Adrenal gland (tissue), 12 donors: Measurements from ENCODE around the gene COA1. TPM values are rescaled to one million over a fixed set of nuclear protein-coding genes. Genes with fewer than 3 reads are reported as not detected.
"Not testable (repeated sequence)": the region's sequence is repeated elsewhere in the genome, so short reads cannot be mapped to it uniquely, and the experiment has no call there.

Experiments
- DNase-seq, 7 donors: peaks; one replicate each; pipeline ENCODE4 v3.0.0-alpha.2; 2019 to 2020
- H3K27ac ChIP-seq, 5 donors: fragments of 200-600 bp; sonication (generic) in 4 of 5; 1 replicate in 3 of 5; 2 replicates in 2 of 5; pipeline versions ENCODE4 v1.5.1 to v1.8.0; 2016 to 2020; ENCODE audit warnings: mild to moderate bottlenecking in 1 of 5
- H3K27me3 ChIP-seq: fragments of 200-600 bp; 2 replicates; pipeline ENCODE4 v1.8.0; 2021
- H3K36me3 ChIP-seq, 2 donors: fragments of 200-600 bp; replicated peaks in 1 of 2; 1 replicate in 1 of 2; 2 replicates in 1 of 2; pipeline versions ENCODE4 v1.5.1 to v1.8.0; 2018 to 2022
- H3K4me1 ChIP-seq, 2 donors: fragments of 200-600 bp; replicated peaks in 1 of 2; 1 replicate in 1 of 2; 2 replicates in 1 of 2; pipeline versions ENCODE4 v1.5.1 to v1.8.0; 2018 to 2021
- H3K4me3 ChIP-seq, 4 donors: fragments of 200-600 bp; sonication (generic) in 3 of 4; one replicate each; pipeline ENCODE4 v1.5.1; 2016 to 2018
- H3K9me3 ChIP-seq, 3 donors: fragments of 200-600 bp; sonication (generic) in 1 of 3; replicated peaks in 1 of 3; 1 replicate in 2 of 3; 2 replicates in 1 of 3; pipeline versions ENCODE4 v1.5.1 to v1.8.0; 2016 to 2021
- POLR2A ChIP-seq, 2 donors: fragments of 450-650 bp; IDR thresholded peaks; one replicate each; pipeline ENCODE4 v1.6.1; 2017; ENCODE audit warnings: antibody characterized with exemption in 2 of 2, mild to moderate bottlenecking in 2 of 2, moderate library complexity in 1 of 2
- WGBS, 4 donors: extraction: QIAGEN DNeasy Blood & Tissue Kit in 2 of 4; methylation state at CpG; one replicate each; pipeline versions ENCODE4 v1.1.5 to v1.1.7; 2013 to 2017; 5-methylcytosine and 5-hydroxymethylcytosine counted together
- intact Hi-C, 2 donors: fragments of 100-400 bp; cut with DNase I; formaldehyde crosslinking; loops; one replicate each; pipeline versions ENCODE4 v1.14.1 to v1.15.0; 2022 to 2023
- polyA plus RNA-seq, 3 donors: library from polyadenylated mRNA; stranded (reverse); fragments of 200-250 nt in 2 of 3; fragments of 350-450 nt in 1 of 3; fragmentation: Illumina TruSeq in 1 of 3; extraction: RNeasy Lipid Tissue Mini Kit (QIAGEN cat#74804) in 1 of 3; gene quantifications; one replicate each; pipeline ENCODE4 v1.2.3, GENCODE V29; 2013 to 2014
- total RNA-seq, 9 donors: library from RNA; depleted of rRNA in 4 of 9; stranded (reverse); fragments of >200 nt in 4 of 9; fragments of 120-200 nt in 1 of 9; fragmentation: NEBNext Ultra II Directional in 1 of 9; extraction: Animal tissue kit (Norgen Biotek cat#: 25700) in 1 of 9; gene quantifications; one replicate each; pipeline versions ENCODE4 v1.1.0 to v1.2.4, GENCODE V29; 2013 to 2023
- TF ChIP-seq, protein P1 (sequence below), 6 experiments: fragments of 450-650 bp in 4 of 6; fragments of 200-600 bp in 2 of 6; sonication (generic) in 1 of 6; IDR thresholded peaks; 1 replicate in 5 of 6; 2 replicates in 1 of 6; pipeline versions ENCODE4 v1.5.1 to v1.8.0; 2016 to 2021; ENCODE audit warnings: antibody characterized with exemption in 6 of 6, mild to moderate bottlenecking in 2 of 6, moderate library complexity in 1 of 6
- donor health status: healthy with polysubstance abuse.
- donor health status: Bipolar disorder and iron deficiency.
- donor health status: DM: yes; HTN: yes; CAD: no.
- donor health status: DM: no; HTN: no; CAD: no.
- donor health status: DM: no; HTN: no; CAD: no.
- donor health status: DM: yes; HTN: yes; CAD: no.

COA1 gene
- total and polyA plus RNA-seq, 12 donors: 19.0 to 60.0 (median 40.2) TPM

GRCh38 chr7:43604251-43604650 is 125.1 kb downstream of the COA1 start:
- peaks cover 0 to 4% of the 10 kb centered on the region in 2 donors for H3K4me1 ChIP-seq
- intact Hi-C loops: no loop called here
- WGBS, 4 donors: 97 to 100% (median 98%) methylated on average over 1 of the region's 1 CpG

DNA sequence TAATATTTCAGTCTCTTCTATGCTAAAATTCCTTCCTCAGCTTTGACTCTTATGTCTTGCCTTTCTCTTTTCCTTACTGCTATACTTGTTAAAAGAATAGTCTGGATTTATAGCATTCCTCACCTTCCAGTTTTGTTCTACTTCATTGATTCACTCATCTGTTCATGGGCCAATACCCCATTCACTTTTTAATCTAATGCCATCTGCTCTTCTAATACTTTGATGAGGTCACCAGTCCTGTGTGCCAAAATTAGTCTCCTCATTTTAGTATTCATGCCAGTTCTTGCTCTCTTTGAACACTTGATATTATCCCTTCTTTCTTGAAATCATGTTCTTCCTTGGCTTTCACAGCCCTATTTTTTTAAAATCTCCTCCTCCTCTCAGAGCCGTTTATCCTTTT is 127.1 kb downstream of the COA1 start:
- DNase-seq: no peak
- intact Hi-C loops: no loop called here
- Histone ChIP-seq H3K4me3 (no peak overlapping the region), H3K36me3 (peaks cover 0 to 8% of the 10 kb centered on the region in 2 donors), H3K27ac (no peak overlapping the region), H3K9me3 (no peaks in the 10 kb centered on the region), H3K4me1 (peaks cover 0 to 4% of the 10 kb centered on the region in 2 donors), H3K27me3 (no peaks in the 10 kb centered on the region)
- TF ChIP-seq, protein P1, sequence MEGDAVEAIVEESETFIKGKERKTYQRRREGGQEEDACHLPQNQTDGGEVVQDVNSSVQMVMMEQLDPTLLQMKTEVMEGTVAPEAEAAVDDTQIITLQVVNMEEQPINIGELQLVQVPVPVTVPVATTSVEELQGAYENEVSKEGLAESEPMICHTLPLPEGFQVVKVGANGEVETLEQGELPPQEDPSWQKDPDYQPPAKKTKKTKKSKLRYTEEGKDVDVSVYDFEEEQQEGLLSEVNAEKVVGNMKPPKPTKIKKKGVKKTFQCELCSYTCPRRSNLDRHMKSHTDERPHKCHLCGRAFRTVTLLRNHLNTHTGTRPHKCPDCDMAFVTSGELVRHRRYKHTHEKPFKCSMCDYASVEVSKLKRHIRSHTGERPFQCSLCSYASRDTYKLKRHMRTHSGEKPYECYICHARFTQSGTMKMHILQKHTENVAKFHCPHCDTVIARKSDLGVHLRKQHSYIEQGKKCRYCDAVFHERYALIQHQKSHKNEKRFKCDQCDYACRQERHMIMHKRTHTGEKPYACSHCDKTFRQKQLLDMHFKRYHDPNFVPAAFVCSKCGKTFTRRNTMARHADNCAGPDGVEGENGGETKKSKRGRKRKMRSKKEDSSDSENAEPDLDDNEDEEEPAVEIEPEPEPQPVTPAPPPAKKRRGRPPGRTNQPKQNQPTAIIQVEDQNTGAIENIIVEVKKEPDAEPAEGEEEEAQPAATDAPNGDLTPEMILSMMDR (IDR thresholded peaks at IDR 0.05): no peak
- no peak for TF ChIP-seq POLR2A (IDR thresholded peaks at IDR 0.05)
- WGBS, 4 donors: 74 to 97% (median 82%) methylated on average over 1 of the region's 1 CpG

More at GRCh38 chr7:43604251-43604650, 125.1 kb downstream of the COA1 start:
- Histone ChIP-seq H3K27me3 (no peaks in the 10 kb centered on the region), H3K27ac (no peak overlapping the region), H3K4me3 (no peak overlapping the region), H3K9me3 (no peaks in the 10 kb centered on the region), H3K36me3 (peaks cover 0 to 6% of the 10 kb centered on the region in 2 donors)
- no peak for DNase-seq
- no peak for TF ChIP-seq POLR2A (IDR thresholded peaks at IDR 0.05)
- TF ChIP-seq, protein P1 (IDR thresholded peaks at IDR 0.05): no peak

DNA sequence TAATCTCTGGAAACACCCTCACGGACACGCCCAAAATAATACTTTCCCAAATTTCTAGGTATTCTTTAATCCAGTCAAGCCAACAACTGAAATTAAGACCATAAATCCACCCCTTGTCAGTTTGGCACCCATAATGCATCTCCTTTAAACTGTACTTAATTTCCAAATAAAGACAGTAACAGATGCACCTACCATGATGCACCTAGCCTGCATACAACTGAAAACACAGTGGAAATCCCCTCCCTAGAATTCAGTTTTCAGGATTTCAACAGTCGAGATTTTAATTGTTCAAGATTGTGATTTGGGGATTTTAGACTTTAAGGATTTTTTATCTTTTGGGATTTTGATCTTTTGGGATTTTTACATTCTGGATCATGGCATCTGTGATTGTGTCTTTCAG is 129.3 kb downstream of the COA1 start:
- Histone ChIP-seq H3K4me1 (peaks cover 0 to 4% of the 10 kb centered on the region in 2 donors), H3K27ac (no peak overlapping the region), H3K4me3 (no peak overlapping the region), H3K27me3 (no peaks in the 10 kb centered on the region), H3K9me3 (no peaks in the 10 kb centered on the region), H3K36me3 (peaks cover 0 to 10% of the 10 kb centered on the region in 2 donors)
- intact Hi-C loops: no loop called here
- no peak for DNase-seq
- TF ChIP-seq POLR2A (IDR thresholded peaks at IDR 0.05): no peak
- TF ChIP-seq, protein P1 (IDR thresholded peaks at IDR 0.05): no peak
- 95 to 97% (median 97%) methylated on average over 3 of the region's 3 CpGs for WGBS, 4 donors

DNA sequence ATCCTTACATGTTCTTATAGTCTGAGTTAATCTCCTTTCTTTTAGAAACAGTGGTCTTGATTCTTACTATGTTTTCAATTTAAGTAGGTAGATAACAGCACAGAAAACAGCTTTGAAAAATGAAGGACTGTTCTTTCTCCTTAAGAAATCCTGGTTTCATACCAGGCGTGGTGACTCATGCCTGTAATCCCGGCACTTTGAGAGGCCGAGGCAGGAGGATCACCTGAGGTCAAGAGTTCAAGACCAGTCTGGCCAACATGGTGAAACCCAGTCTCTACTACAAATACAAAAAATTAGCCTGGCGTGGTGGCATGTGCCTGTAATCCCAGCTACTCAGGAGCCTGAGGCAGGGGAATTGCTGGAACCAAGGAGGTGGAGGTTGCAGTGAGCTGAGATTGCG is 132.9 kb downstream of the COA1 start:
- intact Hi-C loops: loop anchor here in 1 of 2 donors (10.0 kb wide), 1 partner anchor 48 kb away; no protein-coding TSS in a partner anchor
- WGBS, 4 donors: 71 to 76% (median 74%) methylated on average over 4 to 5 of the region's 5 CpGs
- not testable (repeated sequence) for H3K27ac ChIP-seq, H3K9me3 ChIP-seq, H3K36me3 ChIP-seq, DNase-seq, H3K27me3 ChIP-seq, H3K4me3 ChIP-seq
- H3K4me1 ChIP-seq: peaks cover 0 to 16% of the 10 kb centered on the region in 2 donors

DNA sequence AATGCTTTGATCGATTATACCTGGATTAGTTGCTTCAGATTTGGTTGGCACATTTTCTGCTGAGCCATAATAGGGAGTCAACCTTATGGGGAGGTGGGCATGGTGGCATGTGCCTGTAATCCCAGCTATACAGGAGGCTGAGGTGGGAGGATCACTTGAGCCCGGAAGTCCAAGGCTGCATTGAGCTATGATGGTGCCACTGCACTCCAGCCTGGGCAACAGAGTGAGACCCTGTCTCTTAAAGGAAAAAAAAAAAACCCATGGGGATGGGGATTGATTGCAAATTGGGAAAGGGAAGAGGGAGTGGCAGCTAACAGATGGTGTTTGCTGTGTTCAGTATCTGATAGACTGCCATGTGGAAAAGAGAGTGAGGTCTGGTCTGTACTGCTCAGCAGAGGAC is 135.3 kb downstream of the COA1 start:
- H3K36me3 ChIP-seq: peaks cover 0 to 10% of the 10 kb centered on the region in 2 donors
- H3K4me1 ChIP-seq: peaks cover 0 to 18% of the 10 kb centered on the region in 2 donors
- no peak for TF ChIP-seq POLR2A (IDR thresholded peaks at IDR 0.05)
- TF ChIP-seq, protein P1 (IDR thresholded peaks at IDR 0.05): no peak
- no peak for DNase-seq
- no peak overlapping the region for H3K4me3 ChIP-seq
- H3K27ac ChIP-seq: no peak overlapping the region
- WGBS, 4 donors: 74 to 86% (median 84%) methylated on average over 2 of the region's 2 CpGs
- no peaks in the 10 kb centered on the region for H3K9me3 ChIP-seq
- H3K27me3 ChIP-seq: no peaks in the 10 kb centered on the region
- intact Hi-C loops: loop anchor here in 1 of 2 donors (10.0 kb wide), 1 partner anchor 51 kb away; no protein-coding TSS in a partner anchor
